GM12873 (cell line): ENCODE data around the gene CCDC137.

Experiments used
- TF ChIP-seq, protein P1 (sequence below): IDR thresholded peaks from 2 replicates; pipeline ENCODE4 v1.5.1; 2012; ENCODE audit warnings: low read depth, mild to moderate bottlenecking, moderate library complexity, low read length, control low read depth; ENCODE audit not compliant: insufficient read depth; ENCODE audit errors: missing control alignments

Gene CCDC137, protein sequence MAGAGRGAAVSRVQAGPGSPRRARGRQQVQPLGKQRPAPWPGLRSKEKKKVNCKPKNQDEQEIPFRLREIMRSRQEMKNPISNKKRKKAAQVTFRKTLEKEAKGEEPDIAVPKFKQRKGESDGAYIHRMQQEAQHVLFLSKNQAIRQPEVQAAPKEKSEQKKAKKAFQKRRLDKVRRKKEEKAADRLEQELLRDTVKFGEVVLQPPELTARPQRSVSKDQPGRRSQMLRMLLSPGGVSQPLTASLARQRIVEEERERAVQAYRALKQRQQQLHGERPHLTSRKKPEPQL

DNA sequence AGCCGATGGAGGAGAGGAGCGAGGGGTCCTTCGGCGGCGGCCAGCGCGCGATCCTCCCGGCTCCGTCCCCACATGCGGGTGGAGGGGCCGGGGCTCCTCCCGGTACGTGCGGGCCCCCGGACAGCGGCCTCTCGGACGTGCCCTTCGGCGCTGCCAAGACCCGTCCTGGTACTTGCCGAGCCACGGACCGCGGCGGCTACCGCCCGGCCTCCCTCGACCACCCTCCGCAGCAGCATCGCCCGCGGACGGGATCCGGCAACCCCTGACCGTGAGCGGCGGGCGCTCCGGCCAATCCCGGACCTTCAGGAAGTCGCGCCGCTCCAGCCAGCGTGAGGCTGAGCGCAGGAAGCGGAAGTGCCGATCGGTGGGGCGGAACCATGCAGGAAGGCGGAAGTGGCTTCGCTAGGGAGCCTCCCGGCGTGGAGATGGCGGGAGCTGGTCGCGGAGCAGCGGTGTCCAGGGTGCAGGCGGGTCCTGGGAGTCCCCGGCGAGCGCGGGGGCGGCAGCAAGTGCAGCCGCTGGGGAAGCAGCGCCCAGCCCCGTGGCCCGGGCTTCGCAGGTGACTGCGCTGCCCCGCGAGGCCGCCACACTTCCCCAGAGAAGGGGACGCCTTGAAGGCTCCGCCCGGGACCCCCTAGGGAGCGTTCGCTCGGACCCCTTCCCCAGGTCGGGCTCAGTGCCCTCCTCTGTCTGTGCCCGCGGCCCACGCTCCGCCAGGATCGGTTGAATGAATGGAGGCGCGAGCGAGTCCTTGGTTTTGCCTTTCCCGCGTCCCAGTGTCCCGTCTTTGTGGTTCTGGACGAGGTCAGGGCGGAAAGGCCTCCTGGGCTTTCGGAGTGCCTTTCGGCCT is at the start of gene CCDC137, which contains the start of gene OXLD1:
Gene CCDC137, plus strand, starts transcription at position 396 of the 850 bp plus-strand sequence. Its CDS starts 30 bp downstream, at position 426.
Gene OXLD1, minus strand, starts transcription at position 264 of the 850 bp plus-strand sequence. Its CDS starts 28 bp downstream, at position 236.
- TF ChIP-seq, protein P1, sequence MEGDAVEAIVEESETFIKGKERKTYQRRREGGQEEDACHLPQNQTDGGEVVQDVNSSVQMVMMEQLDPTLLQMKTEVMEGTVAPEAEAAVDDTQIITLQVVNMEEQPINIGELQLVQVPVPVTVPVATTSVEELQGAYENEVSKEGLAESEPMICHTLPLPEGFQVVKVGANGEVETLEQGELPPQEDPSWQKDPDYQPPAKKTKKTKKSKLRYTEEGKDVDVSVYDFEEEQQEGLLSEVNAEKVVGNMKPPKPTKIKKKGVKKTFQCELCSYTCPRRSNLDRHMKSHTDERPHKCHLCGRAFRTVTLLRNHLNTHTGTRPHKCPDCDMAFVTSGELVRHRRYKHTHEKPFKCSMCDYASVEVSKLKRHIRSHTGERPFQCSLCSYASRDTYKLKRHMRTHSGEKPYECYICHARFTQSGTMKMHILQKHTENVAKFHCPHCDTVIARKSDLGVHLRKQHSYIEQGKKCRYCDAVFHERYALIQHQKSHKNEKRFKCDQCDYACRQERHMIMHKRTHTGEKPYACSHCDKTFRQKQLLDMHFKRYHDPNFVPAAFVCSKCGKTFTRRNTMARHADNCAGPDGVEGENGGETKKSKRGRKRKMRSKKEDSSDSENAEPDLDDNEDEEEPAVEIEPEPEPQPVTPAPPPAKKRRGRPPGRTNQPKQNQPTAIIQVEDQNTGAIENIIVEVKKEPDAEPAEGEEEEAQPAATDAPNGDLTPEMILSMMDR: no peak

DNA sequence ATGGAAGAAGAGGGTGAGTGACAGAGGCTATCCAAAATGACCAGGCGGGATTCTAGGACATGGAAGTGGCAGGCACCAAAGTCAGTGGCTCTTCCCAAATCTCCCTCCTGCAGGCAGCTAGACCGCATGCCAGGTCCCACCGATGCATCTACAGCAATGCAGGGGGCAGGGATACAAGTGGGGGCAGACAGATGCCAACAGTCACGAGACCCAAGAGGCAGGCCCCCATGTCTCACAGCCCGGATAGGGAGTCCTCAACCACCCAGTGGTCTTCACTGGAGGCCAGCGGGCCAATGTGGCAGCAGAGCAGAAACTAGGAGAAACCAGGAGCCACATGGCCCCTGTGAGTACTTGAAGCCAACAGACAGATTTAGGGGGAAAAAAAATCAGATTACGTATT is 49.7 kb upstream of the CCDC137 start:
- TF ChIP-seq, protein P1: no peak

DNA sequence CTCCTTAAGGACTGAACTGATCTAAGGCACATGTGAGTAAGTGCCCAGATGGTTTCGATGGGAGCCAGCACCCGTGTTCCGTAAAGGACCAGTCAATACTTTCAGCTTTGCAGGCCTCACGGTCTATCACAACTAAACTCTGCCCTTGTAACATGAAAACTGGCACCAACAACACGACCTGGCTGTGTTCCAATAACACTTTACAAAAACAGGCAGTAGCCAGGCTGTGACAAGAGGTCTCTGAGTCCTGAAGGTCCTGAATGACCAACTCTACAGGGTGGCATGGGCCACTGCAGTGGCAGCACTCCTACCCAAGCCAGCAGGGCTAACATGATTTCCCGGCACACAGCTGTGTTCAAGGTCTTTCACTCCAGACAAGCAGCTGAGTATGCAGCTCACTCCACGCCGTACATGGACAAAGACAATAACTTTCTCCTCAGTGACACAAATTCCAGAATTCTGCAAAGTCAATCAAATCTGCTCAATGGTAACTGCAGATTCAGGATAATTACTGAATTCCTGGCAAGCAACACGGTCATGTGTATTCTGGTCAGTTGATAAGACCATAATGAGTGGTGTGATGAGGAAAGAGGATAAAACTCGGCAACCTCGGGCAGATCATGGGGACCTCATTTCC is 44.9 kb upstream of the CCDC137 start:
- TF ChIP-seq, protein P1: no peak

DNA sequence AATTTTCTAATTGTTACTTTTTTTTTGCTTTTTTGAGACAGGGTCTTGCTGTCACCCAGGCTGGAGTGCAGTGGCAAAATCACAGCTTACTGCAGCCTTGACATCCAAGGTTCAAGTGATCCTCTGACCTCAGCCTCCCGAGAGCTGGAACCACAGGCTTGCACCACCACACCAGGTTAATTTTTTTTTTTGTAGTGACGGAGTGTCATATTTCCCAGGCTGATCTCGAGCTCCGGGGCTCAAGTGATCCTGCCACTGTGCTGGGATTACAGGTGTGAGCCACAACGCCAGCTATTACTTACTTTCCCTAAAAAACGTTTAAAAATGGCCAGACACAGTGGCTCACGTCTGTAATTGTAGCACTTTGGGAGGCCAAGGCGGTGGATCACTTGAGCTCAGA is 36.3 kb upstream of the CCDC137 start:
- TF ChIP-seq, protein P1: no peak

DNA sequence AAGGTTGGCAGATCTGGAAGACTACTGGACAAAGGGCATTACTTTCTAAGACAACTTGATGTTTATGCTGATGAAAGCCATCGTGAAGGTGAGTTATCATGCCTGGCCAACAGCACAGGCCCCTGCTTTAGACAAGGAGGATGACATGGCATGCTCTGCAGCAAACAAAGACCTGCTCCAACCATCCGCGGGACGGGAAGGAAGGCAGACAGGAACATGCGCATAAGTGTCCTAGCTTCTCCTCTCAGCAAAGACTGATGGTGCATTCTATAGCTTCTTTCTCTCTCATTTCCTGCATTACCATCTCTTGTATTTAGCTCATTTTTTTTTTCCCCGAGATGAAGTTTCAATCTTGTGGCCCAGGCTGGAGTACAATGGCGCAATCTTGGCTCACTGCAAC is 35.1 kb upstream of the CCDC137 start:
- TF ChIP-seq, protein P1: no peak

DNA sequence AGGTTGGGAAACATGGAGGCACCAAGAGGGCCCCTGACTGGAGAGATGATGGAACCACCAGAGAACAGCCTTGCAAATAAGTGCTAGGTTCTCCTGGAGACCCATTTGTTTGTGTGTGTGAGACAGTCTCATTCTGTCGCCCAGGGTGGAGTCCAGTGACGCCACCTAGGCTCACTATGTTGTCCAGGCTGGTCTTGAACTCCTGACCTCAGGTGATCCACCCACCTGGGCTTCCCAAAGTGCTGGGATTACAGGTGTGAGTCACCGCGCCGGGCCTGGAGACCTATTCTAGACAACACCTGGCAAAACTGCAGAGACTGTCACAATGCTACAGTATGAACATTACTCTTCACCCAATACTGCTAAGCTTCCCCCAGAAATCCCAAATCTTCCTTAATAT is 31.1 kb upstream of the CCDC137 start:
- TF ChIP-seq, protein P1: no peak

DNA sequence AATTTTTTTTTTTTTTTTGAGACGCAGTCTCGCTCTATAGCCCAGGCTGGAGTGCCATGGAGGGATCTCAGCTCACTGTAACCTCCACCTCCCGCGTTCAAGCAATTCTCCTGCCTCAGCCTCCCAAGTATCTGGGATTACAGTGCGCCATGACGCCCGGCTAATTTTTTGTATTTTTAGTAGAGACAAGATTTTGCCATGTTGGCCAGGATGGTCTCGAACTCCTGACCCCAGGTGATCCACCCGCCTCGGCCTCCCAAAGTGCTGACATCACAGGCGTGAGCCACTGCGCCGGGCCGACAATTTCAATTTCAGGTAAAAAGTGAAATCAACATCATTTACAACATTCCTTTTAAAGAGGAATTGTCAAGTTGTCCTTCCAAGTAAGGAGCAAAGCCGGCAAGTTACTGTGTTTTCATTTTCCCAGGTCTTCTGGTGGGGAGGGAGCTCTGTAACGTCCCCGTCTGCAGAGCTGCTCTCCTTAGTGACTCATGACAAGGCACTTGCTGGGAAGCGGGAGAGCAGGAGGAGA is 30.5 kb upstream of the CCDC137 start:
- TF ChIP-seq, protein P1: no peak
